Measurements from ENCODE around the gene KCNIP4. TPM values are rescaled to one million over a fixed set of nuclear protein-coding genes. Genes with fewer than 3 reads are reported as not detected.

Gene KCNIP4
- total and polyA plus RNA-seq, 9 of the 15 experiments (the other 6 are each of a cell fraction or from before 2014, with no cell fraction given): 0.25 to 0.41 TPM; not detected in 7

DNA sequence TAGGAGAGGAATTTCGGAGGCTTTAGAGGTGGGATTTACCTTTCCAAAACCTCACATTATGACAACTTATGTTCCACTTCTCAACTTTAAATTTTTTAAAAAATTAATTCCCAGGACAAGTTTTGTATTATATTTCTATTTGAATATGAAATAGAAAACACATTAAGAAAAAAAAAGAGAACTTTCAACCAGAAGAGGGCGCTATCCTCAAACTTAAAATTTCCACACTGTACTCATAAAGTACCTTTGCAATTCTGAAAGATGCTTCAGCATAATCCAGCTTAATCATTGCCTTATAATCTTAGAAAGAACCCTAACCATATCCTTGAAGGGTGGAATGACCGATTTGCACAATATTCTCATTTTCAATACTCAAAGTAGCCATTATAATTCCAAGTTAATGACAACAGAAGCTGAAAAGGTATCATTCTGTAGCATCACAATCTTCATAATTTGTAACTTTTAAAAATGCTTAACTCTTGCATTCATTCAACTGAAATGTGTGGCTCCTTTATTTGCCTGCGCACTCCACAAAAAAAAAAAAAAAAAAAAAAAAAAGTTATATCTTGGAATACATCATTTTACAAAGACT, 158.0 kb downstream of the KCNIP4 start (continued):
- TF ChIP-seq, protein P1, sequence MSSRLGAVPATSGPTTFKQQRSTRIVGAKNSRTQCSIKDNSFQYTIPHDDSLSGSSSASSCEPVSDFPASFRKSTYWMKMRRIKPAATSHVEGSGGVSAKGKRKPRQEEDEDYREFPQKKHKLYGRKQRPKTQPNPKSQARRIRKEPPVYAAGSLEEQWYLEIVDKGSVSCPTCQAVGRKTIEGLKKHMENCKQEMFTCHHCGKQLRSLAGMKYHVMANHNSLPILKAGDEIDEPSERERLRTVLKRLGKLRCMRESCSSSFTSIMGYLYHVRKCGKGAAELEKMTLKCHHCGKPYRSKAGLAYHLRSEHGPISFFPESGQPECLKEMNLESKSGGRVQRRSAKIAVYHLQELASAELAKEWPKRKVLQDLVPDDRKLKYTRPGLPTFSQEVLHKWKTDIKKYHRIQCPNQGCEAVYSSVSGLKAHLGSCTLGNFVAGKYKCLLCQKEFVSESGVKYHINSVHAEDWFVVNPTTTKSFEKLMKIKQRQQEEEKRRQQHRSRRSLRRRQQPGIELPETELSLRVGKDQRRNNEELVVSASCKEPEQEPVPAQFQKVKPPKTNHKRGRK (tag; IDR thresholded peaks at IDR 0.05): no peak

DNA sequence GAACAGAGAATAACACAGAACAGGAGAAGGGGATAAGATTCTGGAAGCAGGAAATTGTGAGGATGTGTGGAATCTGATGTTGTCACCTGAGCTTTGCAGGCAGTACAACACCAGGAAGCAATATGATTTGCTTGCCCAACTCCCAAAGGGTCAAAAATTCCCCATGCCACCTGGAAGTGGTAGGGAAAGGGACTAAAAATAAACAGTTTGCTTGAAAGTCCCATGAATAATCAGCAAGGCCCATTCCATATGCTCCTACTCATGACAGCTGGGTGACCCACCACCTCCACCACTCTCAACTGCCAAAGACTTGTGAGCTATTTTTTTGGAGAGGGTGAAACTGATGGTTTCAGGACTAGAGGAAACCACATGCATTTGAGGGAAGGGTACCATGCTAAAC, 168.4 kb downstream of the KCNIP4 start:
- Histone ChIP-seq H3K36me3 (ENCODE audit: control insufficient read depth, insufficient read depth, low read length) (no peaks in the 10 kb centered on the region), H4K20me1 (replicated peaks; ENCODE audit: control insufficient read depth, insufficient read depth, low read length) (no peaks in the 10 kb centered on the region), H3K4me1 (replicated peaks in 1 of 2; ENCODE audit: control insufficient read depth in 2 of 2, insufficient read depth in 2 of 2, low read length in 2 of 2) (no peaks in the 10 kb centered on the region), H3K9me1 (ENCODE audit: control insufficient read depth, insufficient read depth, low read length) (no peaks in the 10 kb centered on the region), H2AFZ (ENCODE audit: low read depth, low read length) (no peak overlapping the region), H3K79me2 (ENCODE audit: control insufficient read depth, insufficient read depth, low read length) (no peaks in the 10 kb centered on the region), H3K27me3 (ENCODE audit: control insufficient read depth in 2 of 2, insufficient read depth in 2 of 2, low read length in 2 of 2) (no peaks in the 10 kb centered on the region), H3K4me2 (ENCODE audit: insufficient read depth, low read length) (no peak overlapping the region), H3K27ac (ENCODE audit: extremely low read depth, low read depth, low read length) (no peak overlapping the region), H3K4me3 (no peak overlapping the region), H3K9me3 (replicated peaks; ENCODE audit: control insufficient read depth, insufficient read depth, low read depth, low read length) (no peaks in the 10 kb centered on the region), H3K9ac (ENCODE audit: insufficient read depth in 1 of 2, low read depth in 2 of 2, low read length in 2 of 2) (no peak overlapping the region)
- POLR2A ChIA-PET: no interaction called here
- TF ChIP-seq HCFC1 (IDR thresholded peaks at IDR 0.05; ENCODE audit: low read depth, low read length) (no peak), ZNF12 (CRISPR knock-in tag; IDR thresholded peaks at IDR 0.05) (no peak), ZNF274 (IDR thresholded peaks at IDR 0.05; ENCODE audit: borderline replicate concordance, low read depth, low read length) (no peak), TAL1 (IDR thresholded peaks at IDR 0.05) (no peak)
- TF ChIP-seq, protein P2, sequence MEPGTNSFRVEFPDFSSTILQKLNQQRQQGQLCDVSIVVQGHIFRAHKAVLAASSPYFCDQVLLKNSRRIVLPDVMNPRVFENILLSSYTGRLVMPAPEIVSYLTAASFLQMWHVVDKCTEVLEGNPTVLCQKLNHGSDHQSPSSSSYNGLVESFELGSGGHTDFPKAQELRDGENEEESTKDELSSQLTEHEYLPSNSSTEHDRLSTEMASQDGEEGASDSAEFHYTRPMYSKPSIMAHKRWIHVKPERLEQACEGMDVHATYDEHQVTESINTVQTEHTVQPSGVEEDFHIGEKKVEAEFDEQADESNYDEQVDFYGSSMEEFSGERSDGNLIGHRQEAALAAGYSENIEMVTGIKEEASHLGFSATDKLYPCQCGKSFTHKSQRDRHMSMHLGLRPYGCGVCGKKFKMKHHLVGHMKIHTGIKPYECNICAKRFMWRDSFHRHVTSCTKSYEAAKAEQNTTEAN (CRISPR knock-in tag; IDR thresholded peaks at IDR 0.05): no peak
- TF ChIP-seq, protein P3, sequence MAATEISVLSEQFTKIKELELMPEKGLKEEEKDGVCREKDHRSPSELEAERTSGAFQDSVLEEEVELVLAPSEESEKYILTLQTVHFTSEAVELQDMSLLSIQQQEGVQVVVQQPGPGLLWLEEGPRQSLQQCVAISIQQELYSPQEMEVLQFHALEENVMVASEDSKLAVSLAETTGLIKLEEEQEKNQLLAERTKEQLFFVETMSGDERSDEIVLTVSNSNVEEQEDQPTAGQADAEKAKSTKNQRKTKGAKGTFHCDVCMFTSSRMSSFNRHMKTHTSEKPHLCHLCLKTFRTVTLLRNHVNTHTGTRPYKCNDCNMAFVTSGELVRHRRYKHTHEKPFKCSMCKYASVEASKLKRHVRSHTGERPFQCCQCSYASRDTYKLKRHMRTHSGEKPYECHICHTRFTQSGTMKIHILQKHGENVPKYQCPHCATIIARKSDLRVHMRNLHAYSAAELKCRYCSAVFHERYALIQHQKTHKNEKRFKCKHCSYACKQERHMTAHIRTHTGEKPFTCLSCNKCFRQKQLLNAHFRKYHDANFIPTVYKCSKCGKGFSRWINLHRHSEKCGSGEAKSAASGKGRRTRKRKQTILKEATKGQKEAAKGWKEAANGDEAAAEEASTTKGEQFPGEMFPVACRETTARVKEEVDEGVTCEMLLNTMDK (IDR thresholded peaks at IDR 0.05; ENCODE audit: borderline replicate concordance, insufficient read depth, low read depth, low read length, poor library complexity, severe bottlenecking): no peak
- TF ChIP-seq, protein P4, sequence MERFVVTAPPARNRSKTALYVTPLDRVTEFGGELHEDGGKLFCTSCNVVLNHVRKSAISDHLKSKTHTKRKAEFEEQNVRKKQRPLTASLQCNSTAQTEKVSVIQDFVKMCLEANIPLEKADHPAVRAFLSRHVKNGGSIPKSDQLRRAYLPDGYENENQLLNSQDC (CRISPR knock-in tag; IDR thresholded peaks at IDR 0.05): no peak
- TF ChIP-seq, protein P5, sequence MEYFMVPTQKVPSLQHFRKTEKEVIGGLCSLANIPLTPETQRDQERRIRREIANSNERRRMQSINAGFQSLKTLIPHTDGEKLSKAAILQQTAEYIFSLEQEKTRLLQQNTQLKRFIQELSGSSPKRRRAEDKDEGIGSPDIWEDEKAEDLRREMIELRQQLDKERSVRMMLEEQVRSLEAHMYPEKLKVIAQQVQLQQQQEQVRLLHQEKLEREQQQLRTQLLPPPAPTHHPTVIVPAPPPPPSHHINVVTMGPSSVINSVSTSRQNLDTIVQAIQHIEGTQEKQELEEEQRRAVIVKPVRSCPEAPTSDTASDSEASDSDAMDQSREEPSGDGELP (CRISPR knock-in tag; IDR thresholded peaks at IDR 0.05; ENCODE audit: borderline replicate concordance): no peak
- TF ChIP-seq, protein P6, sequence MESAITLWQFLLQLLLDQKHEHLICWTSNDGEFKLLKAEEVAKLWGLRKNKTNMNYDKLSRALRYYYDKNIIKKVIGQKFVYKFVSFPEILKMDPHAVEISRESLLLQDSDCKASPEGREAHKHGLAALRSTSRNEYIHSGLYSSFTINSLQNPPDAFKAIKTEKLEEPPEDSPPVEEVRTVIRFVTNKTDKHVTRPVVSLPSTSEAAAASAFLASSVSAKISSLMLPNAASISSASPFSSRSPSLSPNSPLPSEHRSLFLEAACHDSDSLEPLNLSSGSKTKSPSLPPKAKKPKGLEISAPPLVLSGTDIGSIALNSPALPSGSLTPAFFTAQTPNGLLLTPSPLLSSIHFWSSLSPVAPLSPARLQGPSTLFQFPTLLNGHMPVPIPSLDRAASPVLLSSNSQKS (CRISPR knock-in tag; IDR thresholded peaks at IDR 0.05): no peak
- intact Hi-C loops (cut with micrococcal nuclease) (no loop called here), in situ Hi-C loops (cut with MboI) (loop anchor here (10.0 kb wide), 1 partner anchor 605 kb away; no protein-coding TSS in a partner anchor)
- CTCF ChIA-PET (ENCODE audit: low intra/inter-chr PET ratio): no interaction called here
- no peak for ATAC-seq
- no TSS peak for BruUV-seq (replicated peaks)
- no peak for FAIRE-seq
- no peak for DNase-seq (ENCODE audit: extremely low read depth in 1 of 4, low spot score in 3 of 4)
